A673 (cell line): ENCODE results near the gene SOCS2. TPM values are rescaled to one million over a fixed set of nuclear protein-coding genes. Genes with fewer than 3 reads are reported as not detected.

Experiments used
- BruUV-seq: library from RNA; stranded (reverse); fragments of 400-500 nt; replicated peaks from 2 replicates; lab custom pipeline; 2021; lab: Mats Ljungman, UMichigan
- CTCF ChIA-PET: fragments of 300-600 bp; sonication (Branson Sonifier 250); formaldehyde crosslinking; loops from one replicate; lab custom pipeline; 2022; ENCODE audit warnings: antibody characterized with exemption; lab: Charles Lee
- POLR2A ChIA-PET: fragments of 300-600 bp; sonication (Branson Sonifier 250); formaldehyde crosslinking; loops from one replicate; lab custom pipeline; 2022; ENCODE audit warnings: antibody characterized with exemption; ENCODE audit not compliant: low non-redundant PET; lab: Charles Lee
- DNase-seq: peaks from one replicate; pipeline ENCODE4 v3.0.0-alpha.2; 2015; ENCODE audit warnings: low spot score
- H3K27ac ChIP-seq: fragments of 200-600 bp; sonication (generic); 2 replicates; pipeline ENCODE4 v1.5.1; 2016; ENCODE audit warnings: mixed run types, low read depth, mild to moderate bottlenecking, mixed read lengths, antibody characterized with exemption, low read length; ENCODE audit not compliant: poor library complexity, severe bottlenecking
- H3K27me3 ChIP-seq: fragments of 200-600 bp; sonication (generic); replicated peaks from 2 replicates; pipeline ENCODE4 v1.6.1; 2017; ENCODE audit warnings: mixed run types, low read depth, mild to moderate bottlenecking, mixed read lengths, antibody characterized with exemption, low read length; ENCODE audit not compliant: insufficient read depth, poor library complexity
- H3K36me3 ChIP-seq: fragments of 200-600 bp; sonication (generic); 2 replicates; pipeline ENCODE4 v1.6.1; 2016; ENCODE audit warnings: mixed run types, mild to moderate bottlenecking, mixed read lengths, antibody characterized with exemption, low read length; ENCODE audit not compliant: insufficient read depth, poor library complexity, severe bottlenecking
- H3K4me1 ChIP-seq: fragments of 200-600 bp; sonication (generic); 2 replicates; pipeline ENCODE4 v1.6.1; 2017; ENCODE audit warnings: mixed run types, mild to moderate bottlenecking, mixed read lengths, antibody characterized with exemption, low read length; ENCODE audit not compliant: insufficient read depth, poor library complexity, severe bottlenecking
- H3K4me3 ChIP-seq: fragments of 200-600 bp; sonication (generic); 2 replicates; pipeline ENCODE4 v1.5.1; 2016; ENCODE audit warnings: low read depth, mixed run types, mild to moderate bottlenecking, mixed read lengths, low read length; ENCODE audit not compliant: poor library complexity, severe bottlenecking
- H3K9me3 ChIP-seq: fragments of 200-600 bp; sonication (generic); 2 replicates; pipeline ENCODE4 v1.6.1; 2016; ENCODE audit warnings: mixed run types, low read depth, mild to moderate bottlenecking, mixed read lengths, antibody characterized with exemption, low read length; ENCODE audit not compliant: poor library complexity, severe bottlenecking
- CTCF ChIP-seq: fragments of 300-800, 200-600 bp; sonication (generic); conservative IDR thresholded peaks from 2 replicates; pipeline ENCODE4 v1.5.1; 2017; ENCODE audit warnings: low read depth, mild to moderate bottlenecking, antibody characterized with exemption, low read length, moderate library complexity, mixed read lengths
- EZH2 ChIP-seq: fragments of 200-600 bp; sonication (generic); IDR thresholded peaks from 2 replicates; pipeline ENCODE4 v1.6.1; 2017; ENCODE audit warnings: borderline replicate concordance, low read depth, mild to moderate bottlenecking, mixed read lengths, antibody characterized with exemption, low read length; ENCODE audit not compliant: poor library complexity, severe bottlenecking
- intact Hi-C: fragments of 100-400 bp; cut with micrococcal nuclease; formaldehyde crosslinking; loops from one replicate; pipeline ENCODE4 v1.10.0; 2022; ENCODE audit not compliant: unreplicated experiment
- total RNA-seq: library from RNA; stranded (reverse); gene quantifications from 2 replicates; pipeline ENCODE4 v1.2.3, GENCODE V29; 2021

SOCS2 gene
- total RNA-seq, 1 experiment from 2014 or later, result 1.3 TPM

DNA sequence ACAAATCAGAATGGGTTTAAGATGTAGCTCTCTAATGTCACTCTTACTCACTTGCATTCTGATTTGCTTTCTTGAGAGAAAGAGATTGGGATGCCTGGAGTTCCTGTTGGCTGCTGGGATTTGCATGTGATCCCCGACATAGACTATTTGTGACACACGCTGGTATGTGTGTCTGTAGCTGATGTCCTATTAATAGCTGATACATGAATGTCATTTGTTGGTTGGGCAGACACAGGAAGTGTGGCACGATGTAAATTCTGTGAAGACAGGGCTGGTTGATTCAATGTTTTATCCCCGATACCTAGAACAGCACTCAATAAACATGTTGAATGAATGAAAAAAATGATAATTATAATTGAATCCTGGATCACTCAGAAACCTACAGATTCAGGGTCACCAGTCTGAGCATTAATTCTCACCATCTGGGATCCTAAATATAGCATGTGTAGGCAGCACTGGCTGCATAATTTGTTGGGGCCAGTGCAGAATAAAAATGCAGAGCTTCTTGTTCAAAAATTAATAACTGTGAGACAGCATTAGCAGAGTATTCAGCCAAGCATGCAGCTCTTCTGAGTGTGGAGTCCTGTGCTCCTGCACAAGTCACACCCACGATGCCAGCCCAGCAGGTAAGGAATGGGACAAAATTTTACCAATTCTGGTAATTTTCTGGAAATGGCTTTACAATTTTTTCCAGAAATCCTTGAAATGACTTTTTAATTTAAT lies 35.5 kb upstream of the SOCS2 start:
- no peak overlapping the region for H3K4me3 ChIP-seq
- H3K27me3 ChIP-seq, result no peaks in the 10 kb centered on the region
- no peaks in the 10 kb centered on the region for H3K9me3 ChIP-seq
- TF ChIP-seq EZH2 (no peak), CTCF (no peak)
- CTCF ChIA-PET, result no interaction called here
- intact Hi-C loops, result no loop called here
- POLR2A ChIA-PET, result interaction anchor here (0.6 kb wide), 1 partner anchor 8 kb away, joined by 3 read pairs; no protein-coding TSS in a partner anchor
- DNase-seq, result no peak
- H3K4me1 ChIP-seq, result no peaks in the 10 kb centered on the region
- H3K36me3 ChIP-seq, result no peaks in the 10 kb centered on the region
- BruUV-seq, result no TSS peak
- no peak overlapping the region for H3K27ac ChIP-seq

DNA sequence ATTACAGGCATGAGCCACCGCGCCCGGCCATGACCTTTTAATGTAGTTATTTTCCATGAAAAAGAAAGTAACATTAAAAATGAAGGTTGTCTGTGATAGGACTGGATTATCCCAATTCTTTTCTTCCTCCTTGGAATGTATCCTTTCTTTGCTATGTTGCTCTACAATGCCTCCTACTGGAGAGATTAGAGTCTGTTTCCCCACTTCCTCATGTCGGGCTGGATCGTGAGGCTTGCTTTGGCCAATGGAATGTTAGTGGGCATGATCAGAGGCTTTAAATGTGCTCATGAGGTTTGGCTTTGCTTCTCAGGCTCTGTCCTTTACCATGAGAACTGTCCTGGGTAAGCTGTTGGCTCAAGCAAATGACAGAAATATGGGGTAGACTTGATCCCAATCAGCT lies 34.7 kb upstream of the SOCS2 start:
- no peak overlapping the region for H3K27ac ChIP-seq
- DNase-seq, result no peak
- no TSS peak for BruUV-seq
- ChIA-PET POLR2A (no interaction called here), CTCF (interaction anchor here (0.6 kb wide), 1 partner anchor 76 kb away, joined by 3 read pairs; no protein-coding TSS in a partner anchor)
- intact Hi-C loops, result no loop called here
- no peaks in the 10 kb centered on the region for H3K4me1 ChIP-seq
- H3K9me3 ChIP-seq, result no peaks in the 10 kb centered on the region
- H3K36me3 ChIP-seq, result no peaks in the 10 kb centered on the region
- TF ChIP-seq CTCF, result 0 out of 2 replicates have a peak, but pooled peaks have one; percentile 27
- no peak for TF ChIP-seq EZH2
- H3K4me3 ChIP-seq, result no peak overlapping the region
- no peaks in the 10 kb centered on the region for H3K27me3 ChIP-seq

DNA sequence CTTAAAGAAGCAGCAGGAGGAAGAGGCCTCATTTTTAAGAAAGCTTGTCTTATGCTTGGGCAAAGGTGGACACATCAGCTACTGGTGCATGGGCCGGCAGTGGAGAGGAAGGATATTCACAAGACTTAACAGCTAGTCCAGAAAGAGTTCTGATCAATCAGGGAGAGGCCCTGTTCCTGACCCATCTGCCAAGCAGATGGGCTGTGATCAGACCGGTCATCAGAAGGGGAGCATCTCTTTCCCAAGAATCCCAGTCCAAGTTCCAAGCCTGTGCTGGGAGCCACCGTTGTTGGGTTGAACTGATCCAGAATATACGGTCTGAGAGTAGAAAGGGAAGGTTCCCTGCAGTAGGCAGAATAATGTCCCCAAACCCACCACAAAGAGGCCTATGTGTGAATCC lies 32.7 kb upstream of the SOCS2 start:
- no peaks in the 10 kb centered on the region for H3K9me3 ChIP-seq
- DNase-seq, result no peak
- no peaks in the 10 kb centered on the region for H3K36me3 ChIP-seq
- no peak for TF ChIP-seq CTCF
- intact Hi-C loops, result no loop called here
- CTCF ChIA-PET, result no interaction called here
- no peaks in the 10 kb centered on the region for H3K27me3 ChIP-seq
- H3K4me3 ChIP-seq, result no peak overlapping the region
- no TSS peak for BruUV-seq
- POLR2A ChIA-PET, result no interaction called here
- no peaks in the 10 kb centered on the region for H3K4me1 ChIP-seq
- no peak overlapping the region for H3K27ac ChIP-seq
